Gastroesophageal sphincter (tissue), 4 donors: ENCODE measurements around the gene ID1. TPM values are rescaled to one million over a fixed set of nuclear protein-coding genes. Genes with fewer than 3 reads are reported as not detected.
"Not testable (repeated sequence)": the region's sequence is repeated elsewhere in the genome, so short reads cannot be mapped to it uniquely, and the experiment has no call there.

Experiments used
- ATAC-seq: fragments of 150-250 bp; one replicate; pipeline ENCODE4 v1.9.1; 2016; ENCODE audit warnings: mild to moderate bottlenecking, moderate library complexity
- H3K27ac ChIP-seq, 4 donors: fragments of 200-600 bp; sonication (generic) in 3 of 4; 1 replicate in 3 of 4; 2 replicates in 1 of 4; pipeline ENCODE4 v1.5.1; 2016 to 2019
- H3K27me3 ChIP-seq: fragments of 200-600 bp; sonication (generic); one replicate; pipeline ENCODE4 v1.5.1; 2019
- H3K36me3 ChIP-seq, 2 donors: fragments of 200-600 bp; sonication (generic); one replicate each; pipeline ENCODE4 v1.5.1; 2019; ENCODE audit warnings: control low read depth in 1 of 2
- H3K4me1 ChIP-seq, 3 donors: fragments of 200-600 bp; sonication (generic); 1 replicate in 2 of 3; 2 replicates in 1 of 3; pipeline ENCODE4 v1.5.1; 2016 to 2019; ENCODE audit warnings: control low read depth in 2 of 3
- H3K4me3 ChIP-seq, 2 donors: fragments of 200-600 bp; sonication (generic); one replicate each; pipeline ENCODE4 v1.5.1; 2019; ENCODE audit warnings: mild to moderate bottlenecking in 1 of 2, moderate library complexity in 1 of 2
- H3K9me3 ChIP-seq, 3 donors: fragments of 200-600 bp; sonication (generic); one replicate each; pipeline ENCODE4 v1.5.1; 2017 to 2019; ENCODE audit warnings: control low read depth in 2 of 3
- CTCF ChIP-seq, 4 experiments: fragments of 200-600 bp in 2 of 4; fragments of 450-650 bp in 2 of 4; sonication (generic) in 1 of 4; IDR thresholded peaks; one replicate each; pipeline ENCODE4 v1.5.1; 2017 to 2019; ENCODE audit warnings: antibody characterized with exemption in 4 of 4, mild to moderate bottlenecking in 2 of 4, moderate library complexity in 2 of 4
- EP300 ChIP-seq: sonication (generic); formaldehyde crosslinking; IDR thresholded peaks from one replicate; pipeline ENCODE4 v1.6.1; 2017; ENCODE audit warnings: antibody characterized with exemption, mild to moderate bottlenecking
- POLR2A ChIP-seq, 2 donors: fragments of 450-650 bp; IDR thresholded peaks; one replicate each; pipeline ENCODE4 v1.6.1; 2017; ENCODE audit warnings: antibody characterized with exemption in 2 of 2, mild to moderate bottlenecking in 2 of 2, moderate library complexity in 1 of 2
- POLR2AphosphoS5 ChIP-seq: sonication (generic); formaldehyde crosslinking; IDR thresholded peaks from one replicate; pipeline ENCODE4 v1.6.1; 2017; ENCODE audit warnings: antibody characterized with exemption
- WGBS, 2 donors: methylation state at CpG; one replicate each; pipeline ENCODE4 v1.1.5; 2018; ENCODE audit warnings: low coverage in 1 of 2; 5-methylcytosine and 5-hydroxymethylcytosine counted together
- total RNA-seq, 4 donors: library from RNA; depleted of rRNA; stranded (reverse); fragments of >200 nt; gene quantifications; one replicate each; pipeline ENCODE4 v1.1.0, GENCODE V29; 2016

ID1 gene
- total RNA-seq, 4 donors from 2014 or later = 221 to 714 (median 372) TPM

GRCh38 chr20:31579245-31579644 lies 25.8 kb upstream of the ID1 start:
- no peak overlapping the region for H3K4me3 ChIP-seq
- no peak for ATAC-seq
- H3K27ac ChIP-seq = no peak overlapping the region
- H3K4me1 ChIP-seq = peaks cover 0 to 1% (median 0%) of the 10 kb centered on the region in 3 donors
- no peaks in the 10 kb centered on the region for H3K36me3 ChIP-seq
- WGBS, 2 donors = 80 to 97% methylated on average over 3 to 6 of the region's 6 CpGs
- H3K9me3 ChIP-seq = no peaks in the 10 kb centered on the region
- TF ChIP-seq POLR2AphosphoS5 = no peak
- TF ChIP-seq CTCF (IDR thresholded peaks at IDR 0.05) = no peak
- no peak for TF ChIP-seq EP300
- no peak for TF ChIP-seq POLR2A (IDR thresholded peaks at IDR 0.05)
- no peaks in the 10 kb centered on the region for H3K27me3 ChIP-seq

GRCh38 chr20:31579941-31580651 lies 25.0 kb upstream of the ID1 start:
- WGBS, 2 donors = 97% methylated on average over 8 of the region's 17 CpGs; no CpG with 5 or more reads in 1 of the 2 donors
- not testable (repeated sequence) for H3K27ac ChIP-seq, H3K27me3 ChIP-seq, H3K4me3 ChIP-seq, ATAC-seq, H3K36me3 ChIP-seq, H3K9me3 ChIP-seq, H3K4me1 ChIP-seq

- WGBS, 2 donors = 68 to 74% methylated on average over 6 to 7 of the region's 7 CpGs
- ATAC-seq = no peak
- Histone ChIP-seq H3K9me3 (no peaks in the 10 kb centered on the region), H3K27me3 (no peaks in the 10 kb centered on the region), H3K4me1 (no peaks in the 10 kb centered on the region), H3K36me3 (no peaks in the 10 kb centered on the region), H3K4me3 (no peak overlapping the region), H3K27ac (no peak overlapping the region)
- no peak for TF ChIP-seq POLR2AphosphoS5
- no peak for TF ChIP-seq EP300
- no peak for TF ChIP-seq CTCF (IDR thresholded peaks at IDR 0.05)
- TF ChIP-seq POLR2A (IDR thresholded peaks at IDR 0.05) = no peak
Measured at GRCh38 chr20:31580706-31581105, 24.4 kb upstream of the ID1 start.

GRCh38 chr20:31581391-31581790 lies 23.7 kb upstream of the ID1 start:
- Histone ChIP-seq H3K27me3 (no peaks in the 10 kb centered on the region), H3K4me3 (no peak overlapping the region), H3K36me3 (no peaks in the 10 kb centered on the region), H3K4me1 (no peaks in the 10 kb centered on the region), H3K9me3 (no peaks in the 10 kb centered on the region), H3K27ac (no peak overlapping the region)
- no peak for ATAC-seq
- TF ChIP-seq EP300 (no peak), POLR2A (IDR thresholded peaks at IDR 0.05) (no peak), CTCF (IDR thresholded peaks at IDR 0.05) (no peak)
- WGBS, 2 donors = 60 to 70% methylated on average over 1 to 5 of the region's 13 CpGs

GRCh38 chr20:31587545-31588389 lies 17.3 kb upstream of the ID1 start:
- no peaks in the 10 kb centered on the region for H3K9me3 ChIP-seq
- peak; percentile 87 for ATAC-seq
- H3K36me3 ChIP-seq = no peaks in the 10 kb centered on the region
- peak overlapping the region; percentile 32 to 67 for H3K4me3 ChIP-seq
- WGBS, 2 donors = 9 to 11% methylated on average over 10 to 15 of the region's 76 CpGs
- H3K4me1 ChIP-seq = peaks cover 0 to 19% (median 0%) of the 10 kb centered on the region in 3 donors
- no peak for TF ChIP-seq CTCF (IDR thresholded peaks at IDR 0.05)
- TF ChIP-seq POLR2AphosphoS5 = peak; percentile 10
- no peak for TF ChIP-seq EP300
- TF ChIP-seq POLR2A (IDR thresholded peaks at IDR 0.05) = peak in 1 of 2 donors; percentile 42
- H3K27me3 ChIP-seq = no peaks in the 10 kb centered on the region
- H3K27ac ChIP-seq = peak overlapping the region; percentile 30 to 90 (median 84)
